ENCODE data around the gene RBMX. TPM values are rescaled to one million over a fixed set of nuclear protein-coding genes. Genes with fewer than 3 reads are reported as not detected.

The RBMX gene
- total RNA-seq, 1 experiment from 2014 or later, result 414 TPM

GRCh38 chrX:136851526-136851925 lies 29.0 kb downstream of the RBMX start:
- Histone ChIP-seq H4K20me1 (ENCODE audit: control insufficient read depth, insufficient read depth, insufficient read length) (no peaks in the 10 kb centered on the region), H2BK15ac (ENCODE audit: low read depth, low read length) (no peak overlapping the region), H3K4ac (ENCODE audit: low read depth, low read length) (no peak overlapping the region), H2AFZ (ENCODE audit: low read length) (no peak overlapping the region), H2BK20ac (ENCODE audit: low read depth, low read length, poor library complexity, severe bottlenecking) (no peak overlapping the region), H4K91ac (ENCODE audit: insufficient read length, low read depth, low read length) (no peak overlapping the region), H3K4me2 (ENCODE audit: insufficient read depth, insufficient read length, low read length) (no peak overlapping the region), H3T11ph (ENCODE audit: low read length) (no peak overlapping the region), H4K5ac (ENCODE audit: insufficient read length, low read depth, low read length) (no peak overlapping the region), H3K27ac (ENCODE audit: insufficient read length, low read depth, low read length) (no peak overlapping the region), H3K9ac (ENCODE audit: extremely low read depth, insufficient read length, low read length) (no peak overlapping the region), H3K79me2 (ENCODE audit: insufficient read depth, low read length) (no peaks in the 10 kb centered on the region), H2BK120ac (ENCODE audit: low read depth, low read length, poor library complexity, severe bottlenecking) (no peak overlapping the region), H3K23ac (ENCODE audit: insufficient read length, low read depth, low read length) (no peak overlapping the region), H3K18ac (ENCODE audit: insufficient read length, low read depth, low read length) (no peak overlapping the region), H3K9me3 (ENCODE audit: control insufficient read depth, low read depth, low read length) (no peaks in the 10 kb centered on the region), H2BK12ac (ENCODE audit: insufficient read length, low read depth, low read length) (no peak overlapping the region), H3K14ac (ENCODE audit: insufficient read depth, low read length) (no peak overlapping the region), H3K56ac (ENCODE audit: insufficient read length, low read depth, low read length) (no peak overlapping the region), H2BK5ac (ENCODE audit: insufficient read length, low read length) (no peak overlapping the region), H3K23me2 (ENCODE audit: insufficient read length, low read depth, low read length, poor library complexity, severe bottlenecking) (no peaks in the 10 kb centered on the region), H4K8ac (replicated peaks; ENCODE audit: insufficient read length, low read depth, low read length) (no peak overlapping the region), H3K79me1 (ENCODE audit: insufficient read depth, low read depth, low read length, poor library complexity, severe bottlenecking) (no peaks in the 10 kb centered on the region), H3K4me1 (ENCODE audit: insufficient read depth, low read length) (no peaks in the 10 kb centered on the region), H2AK5ac (ENCODE audit: insufficient read length, low read length) (no peak overlapping the region), H3K27me3 (ENCODE audit: insufficient read depth, low read length) (no peaks in the 10 kb centered on the region)
- no peak for TF ChIP-seq CTCF (conservative IDR thresholded peaks at IDR 0.05)
- no peak for DNase-seq
- no CpG with 5 or more reads among the region's 3 CpGs for WGBS (ENCODE audit: extremely low coverage, insufficient read length, low lambda C conversion rate)
- Mint-ChIP-seq H3K36me3 (ENCODE audit: insufficient read depth in 1 of 3, low read depth in 3 of 3) (peaks cover 35 to 58% (median 51%) of the 10 kb centered on the region in 3 experiments), H3K27me3 (ENCODE audit: low read depth) (no peaks in the 10 kb centered on the region; the same call in 1 of the 2 replicates), H3K9me3 (peaks cover 59 to 71% of the 10 kb centered on the region in 2 experiments), H3K4me3 (no peak overlapping the region), H3K27ac (no peak overlapping the region), H3K4me1 (no peaks in the 10 kb centered on the region)
